HEK293T (cell line): ENCODE measurements around the gene SMC5.

Experiments used
- CTBP1 ChIP-seq: fragments of 450-650 bp; IDR thresholded peaks from 2 replicates; pipeline ENCODE4 v1.6.1; 2016; ENCODE audit warnings: borderline replicate concordance
- FOXM1 ChIP-seq: fragments of 450-650 bp; IDR thresholded peaks from 2 replicates; pipeline ENCODE4 v1.6.1; 2017; ENCODE audit warnings: mild to moderate bottlenecking, borderline replicate concordance
- L3MBTL2 ChIP-seq: fragments of 450-650 bp; conservative IDR thresholded peaks from 2 replicates; pipeline ENCODE4 v1.6.1; 2016; ENCODE audit warnings: mild to moderate bottlenecking
- SP1 ChIP-seq: fragments of 450-650 bp; IDR thresholded peaks from 2 replicates; pipeline ENCODE4 v1.6.1; 2017
- TARDBP ChIP-seq: fragments of 450-650 bp; IDR thresholded peaks from 2 replicates; pipeline ENCODE4 v1.6.1; 2016

- TF ChIP-seq CTBP1 (no peak), FOXM1 (no peak), TARDBP (no peak), SP1 (no peak), L3MBTL2 (no peak)
Observed at GRCh38 chr9:70261131-70261870, 2.5 kb downstream of the SMC5 start.
